GM19099 (cell line): ENCODE results near the gene EDEM3.

ENCODE experiments used
- POLR2A ChIP-seq: IDR thresholded peaks from 3 replicates; pipeline ENCODE4 v1.6.1; 2011; ENCODE audit warnings: low read depth; ENCODE audit not compliant: insufficient read length; ENCODE audit errors: extremely low read depth

The EDEM3 gene

DNA sequence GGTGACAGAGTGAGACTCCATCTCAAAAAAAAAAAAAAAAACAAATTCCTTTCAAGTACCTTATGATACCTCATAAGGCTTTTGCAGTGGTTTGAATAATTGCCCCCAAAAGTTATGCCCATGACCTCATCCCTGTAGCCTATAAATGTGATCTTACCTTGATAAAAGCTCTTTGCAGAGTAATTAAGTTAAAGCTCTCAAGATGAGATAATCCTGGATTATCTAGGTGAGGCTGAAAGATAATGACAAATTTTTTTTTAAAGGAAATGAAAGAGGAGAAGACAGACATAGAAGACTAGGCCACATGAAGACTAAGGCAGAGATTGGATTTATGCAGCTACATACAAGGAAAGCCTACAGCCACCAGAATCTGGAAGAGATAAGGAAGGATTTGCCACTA lies 20.7 kb upstream of the EDEM3 start:
- no peak for TF ChIP-seq POLR2A

DNA sequence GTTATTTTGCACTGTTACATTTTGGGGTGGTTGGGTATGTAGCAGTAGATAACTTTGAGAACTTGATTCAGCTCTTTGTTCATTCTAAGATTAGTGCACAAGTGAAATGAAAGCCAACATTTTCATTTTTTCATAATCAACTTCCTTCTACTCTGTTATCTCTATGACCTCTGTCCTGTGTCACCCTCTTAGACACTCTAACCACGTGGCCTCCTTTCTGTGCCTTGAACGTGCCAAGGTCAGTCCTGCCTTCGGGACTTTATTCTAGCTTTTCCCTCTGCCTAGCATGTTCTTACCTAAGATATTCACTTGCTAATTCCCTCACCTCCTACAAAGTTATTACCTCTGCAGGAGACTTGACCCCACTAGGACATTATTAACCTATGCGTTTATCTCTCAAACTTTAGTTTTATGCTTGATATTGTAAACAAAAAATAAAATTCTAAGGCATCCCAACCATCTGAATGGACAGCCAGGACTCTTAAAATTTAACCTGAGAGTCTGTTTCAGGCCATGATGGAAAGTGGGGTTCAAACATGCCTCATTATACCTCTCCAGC lies 19.2 kb upstream of the EDEM3 start:
- TF ChIP-seq POLR2A = no peak

DNA sequence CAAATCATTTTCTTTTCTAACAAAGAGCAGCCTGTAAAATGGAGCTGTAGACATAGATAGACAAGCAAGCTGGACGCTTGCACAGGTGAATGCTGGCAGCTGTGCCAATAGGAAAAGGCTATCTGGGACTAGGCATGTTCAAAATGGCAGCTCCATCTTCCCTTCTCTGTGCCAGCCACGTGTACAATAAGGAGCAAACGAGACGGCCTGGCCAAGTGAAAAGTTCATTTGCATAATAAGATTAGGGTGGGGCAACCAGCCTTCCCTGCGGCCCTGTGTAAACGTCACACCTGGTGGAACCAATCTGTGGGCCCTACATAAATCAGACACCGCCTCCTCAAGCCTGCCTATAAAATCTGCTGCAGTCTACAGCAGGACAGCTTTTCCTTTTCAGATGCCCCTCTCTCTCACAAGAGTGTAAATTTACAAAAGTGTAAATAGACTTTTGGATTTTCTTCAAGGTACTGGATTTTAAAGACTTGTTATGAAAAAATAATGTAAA lies 16.6 kb upstream of the EDEM3 start:
- TF ChIP-seq POLR2A = no peak

DNA sequence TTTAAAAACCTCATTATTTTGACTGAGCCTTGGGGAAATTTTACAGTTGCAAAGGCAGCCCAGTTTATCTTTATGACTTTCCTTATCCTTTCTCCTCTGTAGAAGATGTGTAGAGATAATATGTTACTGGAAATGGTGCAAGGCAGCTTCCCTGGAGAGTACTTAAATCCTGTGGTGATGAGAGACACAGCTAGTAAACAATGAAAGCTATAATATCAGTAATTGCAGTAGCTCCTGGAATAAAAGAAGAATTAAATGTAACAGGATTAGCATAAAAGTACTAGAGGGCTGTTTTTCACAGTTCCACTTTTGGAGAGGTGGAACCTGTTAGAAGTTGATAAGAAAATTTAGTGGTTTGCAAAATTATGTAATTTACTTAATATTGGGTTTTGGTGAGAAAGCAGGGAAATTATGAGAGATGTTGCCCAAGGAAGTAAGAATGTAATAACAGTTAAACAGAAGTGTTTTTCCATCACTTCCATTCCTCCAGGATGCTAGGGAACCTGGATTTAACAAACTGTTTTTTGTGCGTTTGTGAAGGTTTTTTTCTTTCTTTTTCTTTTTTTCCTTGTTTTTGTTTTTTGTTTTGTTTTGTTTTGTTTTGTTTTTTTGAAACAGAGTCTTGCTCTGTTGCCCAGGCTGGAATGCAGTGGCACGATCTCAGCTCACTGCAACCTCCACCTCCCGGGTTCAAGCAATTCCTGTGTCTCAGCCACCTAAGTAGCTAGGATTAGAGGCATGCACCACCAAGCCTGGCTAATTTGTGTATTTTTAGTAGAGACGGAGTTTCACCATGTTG lies 15.7 kb upstream of the EDEM3 start:
- no peak for TF ChIP-seq POLR2A

DNA sequence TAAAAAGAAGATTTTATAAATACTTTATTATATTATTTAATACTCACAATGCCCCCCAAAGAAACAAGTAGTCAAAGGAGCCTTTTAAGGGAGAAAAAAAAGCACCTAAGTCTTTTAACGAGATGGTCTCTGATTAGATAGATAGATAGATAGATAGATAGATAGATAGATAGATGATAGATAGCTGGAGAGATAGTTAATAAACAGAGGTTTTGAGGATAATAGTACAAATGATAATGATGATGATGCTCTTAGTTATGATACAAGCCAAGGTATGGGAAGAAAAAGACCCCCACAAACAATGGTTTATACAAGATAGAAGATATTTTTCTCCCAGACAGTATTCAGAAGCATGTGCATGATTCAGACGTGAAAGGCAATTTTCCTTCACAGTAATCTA lies 14.6 kb upstream of the EDEM3 start:
- TF ChIP-seq POLR2A = no peak

DNA sequence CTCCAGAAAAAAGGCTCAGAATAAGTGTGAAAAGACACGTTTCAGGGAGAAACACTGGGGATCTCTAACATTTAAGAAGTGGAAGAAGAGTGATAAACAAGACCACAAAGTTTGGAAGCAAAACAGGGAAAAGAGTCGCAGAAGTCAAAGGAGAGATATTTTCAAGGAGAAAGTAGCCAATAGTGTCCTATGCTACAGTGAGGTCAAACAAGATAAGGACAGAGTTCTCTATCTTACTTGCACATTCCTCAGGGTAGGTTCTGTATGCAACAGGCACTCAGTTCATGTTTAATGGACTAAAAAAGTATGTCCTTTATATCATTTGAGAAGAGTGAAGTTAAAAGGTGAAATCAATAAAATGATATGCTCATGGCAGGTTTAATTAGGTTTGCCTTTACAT lies 13.8 kb upstream of the EDEM3 start:
- no peak for TF ChIP-seq POLR2A

DNA sequence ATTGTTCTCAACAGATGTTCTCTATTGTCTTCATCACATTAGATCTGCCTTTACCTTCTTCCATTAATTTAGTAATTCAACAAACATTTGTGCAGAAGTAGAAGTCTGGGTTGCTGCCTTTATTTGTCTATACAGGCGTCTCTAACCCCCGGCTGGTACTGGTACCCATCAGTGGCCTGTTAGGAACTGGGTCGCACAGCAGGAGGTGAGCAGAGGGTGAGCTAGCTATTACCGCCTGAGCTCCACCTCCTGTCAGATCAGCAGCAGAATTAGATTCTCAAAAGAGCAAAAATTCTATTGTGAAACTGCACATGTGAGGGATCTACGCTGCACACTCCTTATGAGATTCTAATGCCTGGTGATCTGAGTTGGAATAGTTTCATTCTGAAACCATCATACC lies 12.9 kb upstream of the EDEM3 start:
- no peak for TF ChIP-seq POLR2A

DNA sequence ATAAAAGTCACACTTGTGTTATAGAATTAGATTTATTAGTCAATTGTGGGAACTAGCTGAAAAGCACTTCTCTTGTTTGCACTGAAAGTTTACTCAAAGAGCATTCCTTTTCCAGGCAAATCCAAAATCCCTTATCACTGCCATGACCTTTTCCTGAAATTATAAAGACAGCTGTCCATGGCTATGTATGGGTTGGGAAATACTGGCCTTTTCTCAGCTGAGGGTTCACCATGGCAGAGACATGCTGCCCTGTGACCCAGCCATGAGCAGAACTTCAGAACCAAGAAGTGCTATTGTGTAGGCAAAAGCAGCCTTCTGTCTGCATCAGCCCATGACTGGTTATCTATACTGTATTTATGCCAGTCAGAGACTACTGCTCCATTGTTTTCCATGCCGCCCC lies 9.8 kb upstream of the EDEM3 start:
- TF ChIP-seq POLR2A = no peak

DNA sequence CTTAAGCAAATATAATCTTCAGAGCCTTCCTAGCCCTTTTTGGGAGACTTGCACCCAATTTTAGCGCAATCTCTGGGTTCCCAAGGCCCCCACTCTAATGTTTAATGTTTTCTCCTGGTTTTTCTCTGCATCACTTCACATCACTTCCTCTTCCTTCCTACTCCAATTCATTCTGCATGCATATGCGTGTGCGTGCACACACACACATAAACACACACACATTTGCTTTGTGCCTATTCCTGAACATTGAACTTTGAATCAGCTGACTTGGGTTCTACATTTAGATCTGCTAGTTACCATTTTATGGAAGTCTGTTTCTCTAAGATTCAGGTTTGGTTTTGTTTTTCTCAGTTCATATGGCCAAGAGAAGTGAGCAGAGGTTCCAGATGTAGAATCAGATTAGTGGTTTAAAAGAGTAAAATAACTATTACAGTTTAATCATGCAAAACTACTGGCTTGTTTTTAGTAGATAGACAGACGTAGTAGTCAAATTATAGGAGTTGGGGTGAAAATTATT lies 7.4 kb upstream of the EDEM3 start:
- no peak for TF ChIP-seq POLR2A

DNA sequence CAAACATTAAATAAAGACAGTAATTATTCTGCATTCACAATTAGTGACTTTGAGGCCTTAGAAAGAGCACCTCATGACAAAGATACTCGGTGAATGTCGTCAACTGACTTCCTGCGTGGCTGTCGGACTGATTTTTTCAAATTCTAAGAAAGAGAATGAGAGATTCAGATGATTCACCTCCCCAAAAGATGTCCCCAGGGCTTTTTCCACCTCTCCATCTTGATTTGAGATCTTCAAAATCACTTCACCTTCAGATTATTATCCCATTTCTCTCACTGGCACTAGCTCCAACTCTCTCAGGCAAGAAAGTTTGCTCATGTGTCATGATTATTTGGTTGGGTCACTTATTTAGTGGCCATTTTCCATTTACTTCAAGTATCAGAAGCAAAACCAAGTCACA lies 5.0 kb upstream of the EDEM3 start:
- TF ChIP-seq POLR2A = no peak

DNA sequence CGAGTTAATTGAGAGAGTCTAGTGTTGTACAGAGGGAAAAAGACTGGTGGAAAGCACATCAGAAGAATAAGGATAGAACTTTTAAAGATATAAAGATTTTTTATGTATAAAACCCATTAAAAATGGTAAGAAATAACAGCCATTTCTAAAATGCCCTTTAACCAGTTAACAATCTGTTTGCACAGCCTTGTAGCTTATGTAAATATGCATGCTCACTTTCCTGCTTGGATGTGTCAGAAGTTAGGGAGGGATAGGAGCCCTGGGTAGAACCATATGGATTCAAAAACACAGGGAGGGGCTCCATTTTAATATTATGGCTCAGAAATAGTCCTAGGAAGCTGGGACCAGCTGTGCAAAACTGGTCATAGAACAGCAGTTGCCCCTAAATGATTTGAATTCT lies 4.5 kb upstream of the EDEM3 start:
- no peak for TF ChIP-seq POLR2A

DNA sequence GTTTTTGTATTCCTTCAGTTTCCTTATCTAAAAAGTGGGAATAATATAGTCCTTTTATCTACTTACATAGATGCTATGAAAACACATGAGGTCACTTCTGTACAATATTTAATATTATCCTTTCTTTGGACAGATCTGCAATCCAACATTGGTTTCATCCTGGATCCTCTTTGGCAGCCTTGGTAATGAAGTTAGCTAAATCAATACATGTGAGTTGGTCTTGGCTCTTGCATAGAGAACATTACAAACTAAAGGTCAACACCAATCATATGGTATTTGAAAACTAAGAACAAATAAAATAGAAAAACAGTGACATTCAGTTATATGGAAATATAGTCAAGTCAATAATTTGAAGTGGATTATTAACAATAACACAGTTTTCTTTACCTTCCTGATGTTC lies 3.2 kb upstream of the EDEM3 start:
- no peak for TF ChIP-seq POLR2A

DNA sequence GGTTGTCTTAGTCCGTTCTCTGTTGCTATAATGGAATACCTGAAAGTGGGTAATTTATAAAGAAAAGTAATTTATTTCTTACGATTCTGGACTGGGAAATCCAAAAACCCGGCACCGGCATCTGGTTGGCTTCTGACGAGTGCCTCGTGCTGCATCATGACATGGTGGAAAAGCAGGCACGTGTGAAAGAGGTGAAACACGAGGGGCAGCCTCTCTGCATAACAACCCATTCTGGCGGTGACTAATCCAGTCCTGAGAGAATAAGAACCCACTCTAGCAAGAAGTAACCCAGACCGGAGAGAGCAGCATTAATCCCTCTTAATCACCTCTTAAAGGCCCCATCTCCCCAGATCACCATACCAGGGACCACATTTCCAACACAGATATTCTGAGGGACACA lies 2.7 kb upstream of the EDEM3 start:
- TF ChIP-seq POLR2A = no peak

DNA sequence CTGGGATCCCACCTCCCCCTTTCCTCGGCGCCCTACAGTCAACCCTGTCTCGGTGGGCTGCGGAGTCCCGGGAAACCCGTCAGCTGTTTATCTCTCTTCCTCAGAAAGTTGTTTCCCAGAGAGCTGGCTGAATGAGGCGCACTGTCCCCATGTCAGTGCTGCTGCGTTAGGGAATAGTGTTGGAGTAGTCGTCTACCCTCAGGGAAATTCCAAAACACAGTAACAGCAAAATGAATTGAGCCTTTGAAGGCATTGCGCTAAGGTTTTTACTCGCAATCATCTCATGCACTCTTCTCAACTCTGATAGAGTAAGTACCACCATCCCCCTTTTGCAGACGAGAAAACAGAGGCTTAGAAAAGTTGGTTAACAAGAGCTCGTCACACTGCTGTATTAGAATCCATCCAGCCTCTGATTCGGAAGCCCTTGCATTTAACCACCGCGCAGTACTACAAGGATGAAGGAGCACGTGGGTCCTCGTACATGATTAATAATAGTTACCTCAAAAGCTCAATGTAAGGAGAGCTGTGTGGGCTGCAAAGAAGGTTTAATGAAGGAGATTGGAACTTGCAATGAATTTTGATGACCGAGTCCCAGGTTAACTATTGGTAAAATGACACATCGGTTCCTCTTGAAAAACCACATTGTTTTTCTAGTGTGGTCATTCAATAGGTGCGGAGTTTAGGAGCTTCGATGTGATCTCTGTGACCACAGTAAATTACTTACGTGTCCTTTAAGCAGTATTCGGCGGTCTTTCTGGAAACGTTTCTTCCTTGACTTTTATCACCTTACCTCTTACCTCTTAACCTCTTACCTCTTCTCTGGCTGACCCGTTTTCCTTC lies 788 bp upstream of the EDEM3 start:
- no peak for TF ChIP-seq POLR2A

DNA sequence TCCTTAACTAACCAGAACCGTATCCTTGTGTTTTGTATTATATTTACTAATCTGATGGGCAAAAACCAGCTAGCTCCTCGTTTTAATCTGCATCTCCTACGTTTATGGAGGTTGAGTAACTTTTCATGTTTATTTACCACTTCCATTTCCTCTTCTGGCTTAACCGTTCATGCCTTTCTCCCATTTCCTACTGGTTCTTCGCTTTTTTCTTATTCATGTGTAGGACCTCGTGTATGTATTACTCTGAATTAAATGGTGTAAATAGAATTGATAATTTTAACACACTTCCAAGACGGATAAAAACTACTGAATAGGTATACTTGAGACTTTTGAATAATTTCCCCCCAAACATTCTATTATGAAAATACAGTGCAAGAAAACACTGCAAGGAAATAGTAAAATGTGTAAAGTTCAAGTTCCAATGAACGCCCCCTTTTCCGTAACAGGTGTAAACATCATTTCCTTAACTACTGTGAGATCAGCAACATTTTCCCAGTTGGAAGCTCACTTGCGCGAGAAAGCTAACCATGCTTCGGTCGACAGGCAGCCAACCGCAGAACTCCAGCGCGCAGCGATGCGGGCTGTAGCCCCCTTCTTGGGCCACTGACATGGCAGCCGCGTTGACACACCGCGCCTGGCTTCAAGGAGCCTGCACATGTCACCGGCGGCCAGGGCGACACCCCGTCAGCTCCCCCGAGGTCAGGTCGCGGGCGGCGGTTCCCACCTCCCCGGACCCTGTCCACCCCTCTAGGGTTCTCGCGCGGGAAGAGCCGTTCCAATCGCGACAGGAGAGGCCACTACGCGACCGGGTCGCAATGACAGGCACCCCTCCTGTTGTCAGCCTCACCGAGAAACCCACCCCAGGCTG lies 816 bp downstream of the EDEM3 start:
- no peak for TF ChIP-seq POLR2A

DNA sequence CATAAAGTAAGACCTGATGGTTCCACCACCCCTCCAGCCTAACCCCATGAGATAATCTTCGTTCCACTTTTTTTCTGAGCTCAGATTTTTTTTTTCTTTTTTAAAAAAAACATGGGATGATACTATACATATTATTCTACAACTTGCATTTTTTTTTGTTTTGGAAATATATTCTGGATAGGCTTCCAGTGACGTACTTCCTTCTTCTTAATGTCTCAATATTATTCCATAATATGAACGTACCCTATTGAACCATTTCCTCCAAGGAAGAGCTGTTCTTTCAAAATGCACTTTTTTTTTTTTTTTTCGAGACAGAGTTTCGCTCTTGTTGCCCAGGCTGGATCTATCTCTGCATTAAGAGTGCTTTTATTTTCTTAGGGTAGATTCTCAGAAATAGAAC lies 1.5 kb downstream of the EDEM3 start:
- TF ChIP-seq POLR2A = no peak
